ENCODE measurements around the gene KRTAP9-4. TPM values are rescaled to one million over a fixed set of nuclear protein-coding genes. Genes with fewer than 3 reads are reported as not detected.

KRTAP9-4 gene
- total and polyA plus RNA-seq, 2 of the 8 experiments (the other 6 are each of a cell fraction or from before 2014, with no cell fraction given): not detected

DNA sequence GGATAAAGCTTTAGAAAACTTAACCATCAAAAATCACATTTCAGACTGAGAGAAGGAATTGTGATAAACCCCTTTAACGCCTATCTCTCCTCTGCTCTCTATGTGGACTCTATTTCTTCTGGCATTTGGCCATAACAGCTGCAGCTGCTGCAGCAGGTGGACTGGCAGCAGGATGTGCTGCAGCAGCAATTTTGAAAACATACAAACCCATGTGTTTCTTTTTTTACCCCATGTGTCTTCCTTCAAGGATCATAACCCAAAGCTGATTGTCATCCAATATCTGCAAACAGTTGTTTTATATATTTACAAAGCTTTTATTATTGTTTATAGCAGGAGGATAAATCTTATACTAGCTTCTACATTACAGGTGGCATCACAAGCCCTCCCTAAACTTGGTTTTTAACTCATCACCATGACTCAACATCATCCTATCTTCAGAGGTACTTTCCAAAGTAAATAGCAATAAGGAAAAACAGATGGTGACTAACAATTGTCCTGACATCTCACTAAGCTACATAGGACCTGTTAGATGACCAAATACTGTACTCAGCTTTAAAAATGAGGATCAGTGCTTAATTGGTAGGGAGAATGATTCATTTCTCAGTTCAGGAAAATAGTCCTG, 37.5 kb upstream of the KRTAP9-4 start (continued):
- TF ChIP-seq POLR2A (IDR thresholded peaks at IDR 0.05; ENCODE audit: control extremely low read depth in 1 of 2, low read depth in 2 of 2, low read length in 2 of 2) (no peak), TAF7 (optimal IDR thresholded peaks at IDR 0.05; ENCODE audit: borderline replicate concordance, low read depth, low read length) (no peak), BRCA1 (IDR thresholded peaks at IDR 0.05; ENCODE audit: low read depth, low read length) (no peak), EZH2 (IDR thresholded peaks at IDR 0.05; ENCODE audit: low read depth, low read length, severe bottlenecking) (no peak), HDAC2 (IDR thresholded peaks at IDR 0.05; ENCODE audit: borderline replicate concordance in 1 of 2, low read depth in 2 of 2, low read length in 2 of 2) (no peak)
